22Rv1 (cell line): ENCODE results near the gene ALKBH7.

Experiments used
- CTCF ChIP-seq: fragments of 450-650 bp; IDR thresholded peaks from 2 replicates; pipeline ENCODE4 v1.5.1; 2017; ENCODE audit warnings: mild to moderate bottlenecking
- ZFX ChIP-seq: fragments of 450-650 bp; IDR thresholded peaks from 2 replicates; pipeline ENCODE4 v1.6.1; 2017; ENCODE audit warnings: antibody characterized with exemption, borderline replicate concordance

- no peak for TF ChIP-seq CTCF
- no peak for TF ChIP-seq ZFX
Measured at GRCh38 chr19:6394831-6395230, 22.2 kb downstream of the ALKBH7 start.
